ENCODE results near the gene CSTF1. TPM values are rescaled to one million over a fixed set of nuclear protein-coding genes. Genes with fewer than 3 reads are reported as not detected.

Gene CSTF1
- total and polyA plus RNA-seq, 2 of the 8 experiments (the other 6 are each of a cell fraction or from before 2014, with no cell fraction given): 59.4 to 83.5 TPM

- peaks cover 0 to 41% of the 10 kb centered on the region in 2 experiments; a peak in 2 of 4 replicates for H3K79me2 ChIP-seq (ENCODE audit: control insufficient read depth in 1 of 2, insufficient read depth in 2 of 2, low read length in 2 of 2)
- no peak overlapping the region for H3K23ac ChIP-seq (ENCODE audit: insufficient read length)
- FAIRE-seq (no peak), DNase-seq (ENCODE audit: low read depth in 1 of 2, low spot score in 2 of 2) (no peak)
- H2AFZ ChIP-seq (ENCODE audit: low read length): no peak overlapping the region
- H2BK5ac ChIP-seq (ENCODE audit: low read depth, low read length): no peak overlapping the region
- H3K4me1 ChIP-seq (replicated peaks in 1 of 4; ENCODE audit: control insufficient read depth in 3 of 4, insufficient read depth in 4 of 4, low read length in 3 of 4): no peaks in the 10 kb centered on the region
- CTCF ChIA-PET (ENCODE audit: partially characterized antibody): interaction anchor here (0.6 to 0.8 kb wide), 2 partner anchors 14 to 613 kb away, joined by 3 to 4 read pairs; no protein-coding TSS in a partner anchor
- H3K4me2 ChIP-seq (ENCODE audit: insufficient read depth in 1 of 2, low read depth in 2 of 2, low read length in 2 of 2): no peak overlapping the region
- WGBS, 2 experiments (ENCODE audit: extremely low coverage in 1 of 2, insufficient coverage in 1 of 2, insufficient read length in 1 of 2, insufficient replicate concordance in 2 of 2, low coverage in 1 of 2, low lambda C conversion rate in 2 of 2, missing lambda C conversion rate in 1 of 2): 91% methylated on average over 1 of the region's 1 CpG; no CpG with 5 or more reads in 1 of the 2 experiments
- H3K36me3 ChIP-seq (ENCODE audit: control insufficient read depth in 2 of 4, insufficient read depth in 4 of 4, low read length in 3 of 4): peaks cover 26 to 78% (median 58%) of the 10 kb centered on the region in 4 experiments
- H2BK12ac ChIP-seq (ENCODE audit: low read depth, low read length): no peak overlapping the region
- no peak overlapping the region for H2BK15ac ChIP-seq (ENCODE audit: low read length)
- no peaks in the 10 kb centered on the region for H3K23me2 ChIP-seq (ENCODE audit: low read depth, low read length)
- H3K4me3 ChIP-seq (ENCODE audit: extremely low read depth in 1 of 4, insufficient read depth in 2 of 4, low read depth in 3 of 4, low read length in 4 of 4): no peak overlapping the region
- no peaks in the 10 kb centered on the region for H3K27me3 ChIP-seq (replicated peaks in 1 of 4; ENCODE audit: control insufficient read depth in 3 of 4, extremely low read depth in 1 of 4, insufficient read depth in 3 of 4, low read length in 3 of 4)
- H2BK20ac ChIP-seq (ENCODE audit: low read length): no peak overlapping the region
- no peak overlapping the region for H4K91ac ChIP-seq (replicated peaks; ENCODE audit: insufficient read length, low read length)
- H4K5ac ChIP-seq (ENCODE audit: insufficient read length, low read depth, low read length): no peak overlapping the region
- H3K9me3 ChIP-seq (ENCODE audit: insufficient read depth in 2 of 2, low read depth in 1 of 2, low read length in 1 of 2): no peaks in the 10 kb centered on the region
- no peak overlapping the region for H3K4ac ChIP-seq (replicated peaks; ENCODE audit: insufficient read length, low read depth, low read length)
- no peak overlapping the region for H3K14ac ChIP-seq (ENCODE audit: insufficient read length)
- H3K9ac ChIP-seq (replicated peaks in 1 of 4; ENCODE audit: extremely low read depth in 1 of 4, low read depth in 3 of 4, low read length in 3 of 4): no peak overlapping the region
- no peak overlapping the region for H2BK120ac ChIP-seq (replicated peaks; ENCODE audit: low read depth, low read length)
- peaks cover 0 to 8% of the 10 kb centered on the region in 2 experiments for H4K20me1 ChIP-seq (replicated peaks in 1 of 2; ENCODE audit: control insufficient read depth in 1 of 2, insufficient read depth in 2 of 2, low read length in 2 of 2)
- no peak overlapping the region for H2AK5ac ChIP-seq (ENCODE audit: low read depth, low read length)
- H3K18ac ChIP-seq (ENCODE audit: extremely low read depth, low read length): no peak overlapping the region
- H4K8ac ChIP-seq (ENCODE audit: extremely low read depth, insufficient read depth, low read length): no peak overlapping the region
- H3K79me1 ChIP-seq (ENCODE audit: low read depth, low read length): peaks cover 2% of the 10 kb centered on the region; the same call in 1 of the 2 replicates
- H3K56ac ChIP-seq (replicated peaks; ENCODE audit: insufficient read length, low read depth, low read length): no peak overlapping the region
- no peak for TF ChIP-seq ZNF274 (IDR thresholded peaks at IDR 0.05; ENCODE audit: borderline replicate concordance, extremely low read depth, low read length)
- TF ChIP-seq ATF3 (IDR thresholded peaks at IDR 0.05; ENCODE audit: insufficient read depth, low read depth, low read length): no peak
- TF ChIP-seq SAP30 (IDR thresholded peaks at IDR 0.05; ENCODE audit: insufficient read depth, insufficient replicate concordance, low read length): no peak
- no peak for TF ChIP-seq CBX5 (IDR thresholded peaks at IDR 0.05; ENCODE audit: low read depth, low read length)
- no peak for TF ChIP-seq PHF8 (conservative IDR thresholded peaks at IDR 0.05; ENCODE audit: low read depth, low read length)
- no peak overlapping the region for H3K27ac ChIP-seq (ENCODE audit: low read depth, low read length)
- POLR2A ChIA-PET (ENCODE audit: partially characterized antibody): interaction anchor here (1.2 kb wide), 2 partner anchors 10 to 12 kb away, joined by 3 to 4 read pairs; no protein-coding TSS in a partner anchor
Observed at GRCh38 chr20:56373942-56374341, 18.5 kb upstream of the CSTF1 start.
